HG02763 (cell line): ENCODE results near the gene HOXD9.

Experiments
- ATAC-seq: cut with Tn5 transposase; IDR thresholded peaks from one replicate; pipeline ENCODE4 v1.9.1; 2021; ENCODE audit warnings: mild to moderate bottlenecking, moderate library complexity; ENCODE audit not compliant: unreplicated experiment

Gene HOXD9

GRCh38 chr2:176137252-176137580 lies 14.7 kb downstream of the HOXD9 start:
- ATAC-seq, result no peak

- no peak for ATAC-seq
Measured at GRCh38 chr2:176137906-176138305, 15.4 kb downstream of the HOXD9 start.

- ATAC-seq, result no peak
Measured at GRCh38 chr2:176138526-176138922, 16.0 kb downstream of the HOXD9 start.

GRCh38 chr2:176138923-176139660 lies 16.6 kb downstream of the HOXD9 start:
- no peak for ATAC-seq

- ATAC-seq, result no peak
Measured at GRCh38 chr2:176139661-176140512, 17.4 kb downstream of the HOXD9 start.

GRCh38 chr2:176140513-176141317 lies 18.2 kb downstream of the HOXD9 start:
- ATAC-seq, result peak; percentile 90

GRCh38 chr2:176142281-176142680 lies 19.8 kb downstream of the HOXD9 start:
- no peak for ATAC-seq

- ATAC-seq, result no peak
Measured at GRCh38 chr2:176145085-176145969, 22.8 kb downstream of the HOXD9 start.

GRCh38 chr2:176146101-176146500 lies 23.6 kb downstream of the HOXD9 start:
- no peak for ATAC-seq

GRCh38 chr2:176146645-176147044 lies 24.1 kb downstream of the HOXD9 start:
- ATAC-seq, result no peak

GRCh38 chr2:176147210-176147799 lies 24.8 kb downstream of the HOXD9 start:
- no peak for ATAC-seq

- no peak for ATAC-seq
Measured at GRCh38 chr2:176147800-176148496, 25.4 kb downstream of the HOXD9 start.

- no peak for ATAC-seq
Measured at GRCh38 chr2:176148751-176149421, 26.4 kb downstream of the HOXD9 start.

- no peak for ATAC-seq
Measured at GRCh38 chr2:176149481-176149938, 27.0 kb downstream of the HOXD9 start.

- no peak for ATAC-seq
Measured at GRCh38 chr2:176149939-176150583, 27.5 kb downstream of the HOXD9 start.

GRCh38 chr2:176150584-176151441 lies 28.3 kb downstream of the HOXD9 start:
- no peak for ATAC-seq
